GM18526 (cell line): Measurements from ENCODE around the gene GPR21.

ENCODE experiments used
- POLR2A ChIP-seq: IDR thresholded peaks from 3 replicates; pipeline ENCODE4 v1.6.1; 2011; ENCODE audit not compliant: insufficient read length; ENCODE audit errors: extremely low read depth

The GPR21 gene

DNA sequence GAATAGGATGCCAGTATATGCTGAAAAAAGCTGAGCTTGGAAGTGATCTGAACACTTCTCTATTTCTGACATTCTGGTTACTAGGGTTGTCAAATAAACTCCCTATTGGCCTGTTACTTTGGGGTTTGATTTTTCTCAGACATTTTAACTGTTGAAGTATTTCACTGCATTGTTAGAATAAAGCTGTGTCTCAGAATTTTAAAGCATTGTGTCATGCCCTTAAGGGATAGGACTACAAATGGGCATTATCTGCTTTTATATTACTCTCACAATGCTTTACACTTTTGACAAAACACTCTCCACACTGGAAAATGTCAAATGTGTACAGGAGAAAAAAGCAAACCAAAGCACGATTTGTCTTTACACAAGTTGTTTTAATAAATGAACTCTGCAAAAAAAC lies 16.8 kb upstream of the GPR21 start:
- no peak for TF ChIP-seq POLR2A

DNA sequence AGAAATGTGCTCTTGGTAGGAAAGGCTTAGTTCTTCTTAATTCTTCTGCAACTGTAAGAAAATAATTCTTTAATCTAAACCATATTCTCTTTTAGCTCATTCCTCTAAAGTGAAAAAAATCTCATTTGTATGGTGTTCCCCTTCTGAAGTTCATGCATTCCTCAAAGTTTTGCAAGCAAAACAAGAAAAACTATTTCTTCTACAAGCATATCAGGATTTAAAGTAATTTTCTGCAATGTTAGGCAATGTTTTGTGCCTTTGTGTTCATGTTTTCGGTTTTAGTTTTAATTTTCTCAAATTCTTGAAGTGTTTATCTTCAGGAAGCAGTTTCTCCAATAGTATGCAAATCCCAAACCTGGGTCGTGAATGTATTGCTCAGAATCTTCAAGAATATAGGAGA lies 12.7 kb upstream of the GPR21 start:
- TF ChIP-seq POLR2A = no peak

DNA sequence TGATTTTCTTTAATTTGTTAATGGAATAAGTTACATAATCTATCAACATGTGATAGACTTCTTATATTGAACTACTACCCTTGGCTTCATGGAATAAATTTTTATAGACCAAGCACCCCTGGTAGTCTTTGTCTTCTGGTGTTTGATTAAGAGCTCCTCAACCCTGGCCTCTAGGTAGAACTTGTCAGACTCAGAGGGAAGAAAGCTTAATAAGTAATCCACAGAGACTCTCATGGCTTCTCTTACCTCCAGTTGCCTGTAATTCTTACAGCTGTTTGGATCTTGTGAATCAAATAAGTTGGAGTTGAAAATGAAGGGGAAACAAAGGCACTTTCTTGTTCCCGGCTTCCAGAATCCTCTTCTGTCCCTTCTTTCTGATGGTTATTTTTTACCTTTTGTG lies 7.0 kb upstream of the GPR21 start:
- TF ChIP-seq POLR2A = no peak

DNA sequence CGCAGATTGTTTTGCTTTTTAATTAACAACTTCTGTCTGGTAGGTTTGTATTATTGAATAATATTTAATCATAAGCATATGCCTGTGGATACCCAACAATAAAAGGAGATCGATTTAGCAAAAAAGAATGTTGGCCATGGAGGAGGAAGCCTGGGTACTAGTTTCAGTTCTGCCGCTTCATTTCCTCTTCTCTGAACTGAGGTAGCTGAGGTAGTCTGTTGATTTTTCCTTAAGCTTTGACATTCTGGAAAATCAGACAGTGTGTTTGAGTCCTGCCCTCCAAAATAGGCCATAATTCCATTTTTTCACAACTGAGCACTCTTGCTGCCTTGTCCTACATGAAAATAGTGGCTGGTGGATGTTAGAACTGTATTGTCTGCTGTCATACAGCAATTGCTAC lies 6.0 kb upstream of the GPR21 start:
- no peak for TF ChIP-seq POLR2A

DNA sequence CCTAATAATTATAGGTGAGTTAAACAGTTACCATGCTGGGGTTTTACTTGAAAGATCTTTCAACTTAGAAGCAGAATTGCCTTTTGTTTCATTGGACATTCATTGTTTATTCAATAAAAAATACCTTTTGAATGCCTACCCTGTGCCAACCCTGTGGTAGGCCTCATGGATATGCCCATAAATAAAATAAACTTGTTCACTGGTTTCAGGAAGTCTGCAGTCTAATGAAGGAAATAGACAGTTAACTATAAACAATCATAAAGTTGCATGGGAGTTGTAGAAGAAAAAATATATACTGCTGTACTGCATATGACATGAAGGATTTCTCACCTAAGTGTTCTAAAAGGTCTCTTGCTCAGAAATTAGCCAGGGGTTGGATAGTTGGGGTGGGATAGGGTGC lies 5.3 kb upstream of the GPR21 start:
- no peak for TF ChIP-seq POLR2A

DNA sequence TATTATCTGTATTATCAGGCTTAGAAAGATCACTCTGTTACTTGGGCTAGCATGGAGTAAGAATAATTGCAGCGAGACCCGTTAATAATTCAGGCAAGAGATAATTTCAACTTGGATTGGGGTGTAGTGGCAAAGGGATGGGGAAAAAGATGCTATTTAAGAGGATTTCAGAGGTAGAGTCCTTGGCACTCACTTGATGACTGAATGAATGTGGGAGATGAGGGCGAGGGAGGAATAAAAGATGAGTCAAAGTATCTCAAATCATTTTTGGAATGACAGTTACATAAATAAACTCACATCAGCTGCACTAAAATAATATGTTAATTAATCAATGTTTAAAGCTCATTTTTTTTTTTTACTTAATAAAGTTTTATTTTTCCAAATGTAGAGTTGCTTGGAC lies 4.5 kb upstream of the GPR21 start:
- no peak for TF ChIP-seq POLR2A

DNA sequence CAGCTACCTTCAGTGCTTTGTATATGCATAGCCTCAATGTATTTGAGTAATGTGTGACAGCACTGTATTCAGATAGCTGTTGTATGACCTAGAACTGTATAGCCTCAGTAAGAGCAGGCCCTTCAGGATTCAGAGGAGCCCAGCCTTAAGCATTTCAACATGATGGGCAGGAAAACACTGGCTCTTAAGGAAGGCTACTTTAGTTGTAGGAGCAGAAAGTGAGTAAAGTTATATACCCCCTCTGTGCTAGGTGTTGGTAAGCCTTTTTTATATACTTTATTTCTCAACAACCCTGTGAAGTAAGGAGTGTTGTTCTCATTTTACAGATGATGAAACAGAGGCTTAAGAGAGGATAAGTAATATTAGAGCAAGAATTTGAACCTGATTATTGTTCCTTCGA lies 1.5 kb upstream of the GPR21 start:
- no peak for TF ChIP-seq POLR2A

DNA sequence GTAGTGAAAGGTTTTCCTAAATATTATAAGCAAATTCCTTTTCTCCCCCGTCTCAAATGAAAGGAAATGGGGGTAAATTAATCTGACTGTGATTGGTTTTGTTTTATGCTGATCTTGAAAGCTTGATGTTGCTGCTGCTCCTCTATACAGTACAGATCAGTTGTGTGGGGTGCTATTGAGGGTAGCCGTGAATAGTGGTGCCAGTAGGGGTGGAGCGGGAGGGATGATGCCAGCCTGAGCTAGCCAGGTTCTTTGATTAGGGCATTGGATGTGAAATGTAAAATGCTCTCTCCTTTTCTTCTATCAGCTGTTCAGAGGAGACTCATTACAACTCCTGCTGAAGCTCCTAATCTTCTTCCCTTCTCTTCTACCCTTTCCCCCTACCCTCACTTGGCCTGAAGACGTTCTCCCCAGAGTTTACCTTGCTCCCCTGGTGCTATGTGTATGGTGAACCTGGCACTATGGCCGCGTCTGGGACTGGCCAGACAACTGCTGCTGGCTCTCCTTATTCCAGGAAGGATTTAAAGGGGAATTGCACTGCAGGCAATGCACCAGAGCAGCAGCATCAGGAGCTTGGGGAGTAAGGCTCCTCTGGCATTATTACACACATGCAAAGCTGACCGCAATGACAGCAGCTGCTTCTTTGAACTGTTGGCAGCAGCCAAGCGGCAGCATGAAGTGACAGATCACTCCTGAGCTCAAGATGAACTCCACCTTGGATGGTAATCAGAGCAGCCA lies 566 bp downstream of the GPR21 start:
- TF ChIP-seq POLR2A = no peak

DNA sequence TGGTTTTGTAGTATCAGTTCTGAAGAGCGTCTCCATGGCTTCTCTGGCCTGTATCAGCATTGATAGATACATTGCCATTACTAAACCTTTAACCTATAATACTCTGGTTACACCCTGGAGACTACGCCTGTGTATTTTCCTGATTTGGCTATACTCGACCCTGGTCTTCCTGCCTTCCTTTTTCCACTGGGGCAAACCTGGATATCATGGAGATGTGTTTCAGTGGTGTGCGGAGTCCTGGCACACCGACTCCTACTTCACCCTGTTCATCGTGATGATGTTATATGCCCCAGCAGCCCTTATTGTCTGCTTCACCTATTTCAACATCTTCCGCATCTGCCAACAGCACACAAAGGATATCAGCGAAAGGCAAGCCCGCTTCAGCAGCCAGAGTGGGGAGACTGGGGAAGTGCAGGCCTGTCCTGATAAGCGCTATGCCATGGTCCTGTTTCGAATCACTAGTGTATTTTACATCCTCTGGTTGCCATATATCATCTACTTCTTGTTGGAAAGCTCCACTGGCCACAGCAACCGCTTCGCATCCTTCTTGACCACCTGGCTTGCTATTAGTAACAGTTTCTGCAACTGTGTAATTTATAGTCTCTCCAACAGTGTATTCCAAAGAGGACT lies 1.5 kb downstream of the GPR21 start:
- TF ChIP-seq POLR2A = no peak

DNA sequence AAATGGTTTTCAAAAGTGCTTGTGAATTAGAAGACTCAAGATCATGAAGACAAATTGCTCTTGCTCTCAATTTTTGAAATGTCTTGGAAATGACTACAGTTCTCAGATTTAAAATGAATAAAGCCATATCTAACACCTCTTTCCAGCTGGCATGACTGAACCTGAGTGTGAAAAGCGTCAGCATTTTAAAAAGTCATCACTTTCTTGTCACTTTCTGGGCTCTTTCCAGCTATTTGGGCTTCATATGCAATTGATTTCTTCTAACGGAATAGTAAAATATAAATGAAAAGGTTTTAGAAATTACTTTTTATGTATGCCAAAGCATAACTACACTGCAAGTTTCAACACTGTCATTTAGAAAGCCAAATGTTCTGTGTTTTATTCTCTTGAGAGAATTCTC lies 2.3 kb downstream of the GPR21 start:
- no peak for TF ChIP-seq POLR2A

DNA sequence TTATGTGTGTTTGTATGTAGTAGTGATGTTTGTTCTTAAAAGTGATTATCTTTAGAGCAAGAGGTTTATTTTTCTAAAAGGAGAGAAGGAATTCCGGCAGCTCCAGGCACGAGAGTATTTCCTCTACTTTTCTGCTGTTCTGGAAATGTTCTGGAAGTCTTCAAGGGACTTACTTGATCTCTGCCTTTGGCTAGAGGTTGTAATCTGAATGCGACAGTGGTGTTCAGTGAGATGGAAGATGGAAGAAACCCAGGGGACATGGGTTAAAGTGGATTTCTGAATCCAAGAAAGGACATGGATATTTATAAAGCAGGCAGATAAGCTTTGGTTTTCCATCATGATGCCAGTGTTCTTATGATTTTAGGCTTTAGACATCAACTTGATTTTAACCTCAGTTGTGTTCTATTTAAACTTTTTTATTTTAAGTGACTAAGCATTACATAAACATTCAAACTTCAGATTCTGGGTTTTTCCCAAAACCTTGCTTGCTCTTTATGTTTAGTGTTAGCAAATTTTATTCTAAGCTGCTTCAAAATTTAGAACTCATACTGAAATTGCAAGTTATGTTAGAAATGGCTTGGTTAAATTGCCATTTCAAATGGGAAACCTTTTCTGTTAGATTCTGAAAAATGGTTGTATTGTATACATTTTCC lies 3.6 kb downstream of the GPR21 start:
- no peak for TF ChIP-seq POLR2A

DNA sequence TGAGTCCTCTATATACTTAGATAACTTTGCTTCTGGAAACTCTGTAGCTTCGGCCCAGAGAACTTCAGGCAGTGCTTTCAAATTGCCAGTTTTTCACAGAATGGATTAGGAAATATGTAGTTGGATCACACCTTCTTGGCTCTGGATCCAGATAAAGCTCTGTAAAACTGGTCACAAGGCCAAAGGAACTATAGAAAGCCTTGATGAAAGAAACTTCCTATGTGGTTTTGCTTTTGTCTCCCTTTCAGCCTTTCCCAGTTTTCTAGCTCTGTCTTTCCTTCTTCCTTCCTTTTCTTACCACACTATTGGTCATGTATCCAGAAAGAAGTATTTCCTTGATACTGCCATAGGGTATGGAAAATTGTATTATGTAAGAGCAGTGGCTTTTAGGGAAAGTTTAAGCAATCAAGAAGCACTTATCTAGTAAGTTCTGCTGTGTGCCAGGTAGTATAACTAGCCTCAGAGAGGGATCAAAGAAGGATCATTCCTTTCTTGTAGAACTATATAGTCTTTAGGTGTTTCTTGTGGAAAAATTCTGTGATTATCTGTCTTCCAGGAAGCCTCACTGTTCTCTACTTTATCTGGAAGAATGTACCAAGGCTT lies 6.3 kb downstream of the GPR21 start:
- no peak for TF ChIP-seq POLR2A

DNA sequence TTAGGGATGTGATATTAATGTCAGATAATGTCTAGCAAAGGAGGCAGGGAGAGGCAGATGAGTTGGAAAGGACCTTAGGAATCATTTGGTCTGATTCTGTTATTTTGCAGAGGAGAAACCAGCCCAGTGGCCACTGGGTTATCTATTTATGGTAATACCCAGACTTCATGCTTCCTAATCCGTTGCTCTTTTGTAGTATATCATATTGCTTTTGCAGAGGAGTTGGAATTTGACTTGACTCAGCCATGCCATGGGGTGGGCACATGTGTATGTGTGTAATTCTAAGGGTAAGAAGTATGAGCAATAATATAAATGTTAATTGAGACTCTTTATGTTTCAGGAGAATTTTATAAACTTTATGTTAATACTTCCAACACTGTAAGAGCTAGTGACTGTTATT lies 7.3 kb downstream of the GPR21 start:
- no peak for TF ChIP-seq POLR2A

DNA sequence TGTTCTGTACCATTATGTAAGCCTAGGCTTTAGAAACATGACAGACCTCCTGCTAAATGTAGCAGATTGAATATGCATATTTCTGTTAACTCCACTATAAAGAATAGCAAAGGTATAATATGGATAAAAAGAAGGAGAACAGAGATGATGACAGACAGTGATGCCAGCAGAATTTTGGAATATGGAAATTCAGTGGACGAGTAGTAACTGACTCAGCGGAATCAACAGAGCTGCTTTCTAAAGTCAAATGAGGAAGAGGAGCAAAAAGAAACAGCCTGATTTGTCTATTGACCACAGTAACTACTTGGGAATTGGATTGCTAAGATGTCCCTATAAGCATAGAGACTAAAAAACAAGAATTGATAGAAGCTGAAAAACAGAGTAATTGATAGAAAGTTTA lies 8.0 kb downstream of the GPR21 start:
- no peak for TF ChIP-seq POLR2A

DNA sequence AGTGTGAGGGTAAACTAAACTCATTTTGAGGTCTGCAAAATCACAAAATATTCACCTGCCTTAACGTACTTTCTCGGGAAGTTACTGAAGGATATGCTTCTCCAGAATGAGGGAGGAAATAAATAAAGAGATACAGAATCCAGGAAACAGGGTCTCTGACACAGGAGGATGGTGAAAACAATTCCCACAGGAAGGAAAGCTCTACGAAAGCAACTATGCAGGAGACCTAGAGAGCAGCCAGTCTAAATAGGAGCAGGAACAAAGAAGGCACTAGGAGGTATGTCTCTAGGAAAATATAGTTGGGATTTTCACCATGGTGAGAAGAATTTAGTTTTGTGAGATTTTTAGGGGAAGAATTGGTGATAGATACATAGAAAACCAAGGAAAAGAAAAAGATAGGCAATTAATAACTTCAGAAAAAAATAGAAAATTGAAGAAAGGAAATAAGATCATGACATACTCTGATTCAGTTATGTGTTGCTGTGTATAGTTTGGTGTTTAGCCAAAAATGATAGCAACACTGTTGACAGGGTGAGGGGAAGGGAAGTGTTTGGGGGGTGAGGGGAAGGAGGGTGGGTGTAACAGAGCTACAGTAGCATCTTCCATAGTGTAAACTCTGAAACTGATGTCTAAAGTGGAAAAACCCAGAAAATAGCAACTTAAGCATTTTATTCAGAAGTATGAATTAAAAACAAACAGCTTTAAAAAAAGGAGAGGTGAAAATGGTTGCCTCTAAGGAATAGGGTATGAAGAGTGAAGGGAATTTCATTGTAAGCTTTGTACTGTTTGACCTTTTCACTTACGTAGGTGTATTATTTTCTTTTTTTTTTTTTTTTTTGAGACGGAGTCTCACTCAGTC lies 9.8 kb downstream of the GPR21 start:
- no peak for TF ChIP-seq POLR2A
